GM12873 (cell line): ENCODE data around the gene MYL2.

ENCODE experiments used
- CTCF ChIP-seq: IDR thresholded peaks from 2 replicates; pipeline ENCODE4 v1.5.1; 2012; ENCODE audit warnings: low read depth, mild to moderate bottlenecking, moderate library complexity, low read length, control low read depth; ENCODE audit not compliant: insufficient read depth; ENCODE audit errors: missing control alignments

MYL2 gene

GRCh38 chr12:110927546-110927945, 7.2 kb upstream of the MYL2 start:
- no peak for TF ChIP-seq CTCF

GRCh38 chr12:110923692-110924334, 3.4 kb upstream of the MYL2 start:
- TF ChIP-seq CTCF = no peak

GRCh38 chr12:110923192-110923591, 2.8 kb upstream of the MYL2 start:
- no peak for TF ChIP-seq CTCF

GRCh38 chr12:110922652-110923051, 2.3 kb upstream of the MYL2 start:
- no peak for TF ChIP-seq CTCF

- no peak for TF ChIP-seq CTCF
Observed at GRCh38 chr12:110921262-110921661, 883 bp upstream of the MYL2 start.

GRCh38 chr12:110919720-110920119, 659 bp downstream of the MYL2 start:
- no peak for TF ChIP-seq CTCF

- TF ChIP-seq CTCF = no peak
Observed at GRCh38 chr12:110917961-110918360, 2.4 kb downstream of the MYL2 start.
